ENCODE data around the gene PRKAG2.

PRKAG2 gene

DNA sequence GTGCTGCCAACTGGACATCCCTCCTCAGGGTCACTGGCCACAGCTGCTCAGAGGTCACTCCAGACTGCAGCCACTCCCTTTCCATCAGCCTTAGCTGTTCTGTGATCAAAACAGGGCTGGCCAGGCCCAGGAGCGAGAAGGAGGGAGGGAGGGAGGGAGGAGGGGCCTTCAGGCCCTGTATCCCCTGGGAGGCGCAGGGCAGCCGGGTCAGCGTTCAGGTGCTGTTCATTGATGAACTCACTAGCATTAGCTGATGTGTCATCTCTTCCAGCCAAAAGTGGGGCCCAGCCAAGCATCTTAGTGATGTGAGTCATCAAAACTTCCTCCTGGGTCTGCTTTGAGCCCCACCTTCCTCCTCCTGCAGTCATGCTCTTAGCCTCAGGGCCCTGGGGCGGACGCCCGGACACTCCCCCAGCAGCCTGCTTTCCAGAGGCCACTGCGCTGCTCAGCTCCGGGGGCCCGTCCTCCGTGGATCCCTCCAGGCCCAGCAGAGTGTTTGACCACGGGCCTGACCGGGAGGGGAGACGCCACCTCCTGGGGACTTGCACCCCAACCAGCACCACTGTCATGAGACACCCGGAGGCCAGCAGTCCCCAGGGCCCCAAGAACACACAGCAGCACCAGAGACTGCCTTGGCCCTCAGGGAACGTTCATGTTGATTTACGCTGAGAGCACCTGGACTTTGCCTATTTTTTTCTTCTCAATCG lies 149.2 kb downstream of the PRKAG2 start:
- peak; percentile 57 for TF ChIP-seq TEAD4 (IDR thresholded peaks at IDR 0.05)
- no peak for TF ChIP-seq ZBTB7A (IDR thresholded peaks at IDR 0.05; ENCODE audit: low read depth)
- TF ChIP-seq NFIC (IDR thresholded peaks at IDR 0.05): peak; percentile 69
- TF ChIP-seq CEBPB (IDR thresholded peaks at IDR 0.05): 0 out of 2 replicates have a peak, but pooled peaks have one; percentile 2
- no peak; the same call in 1 of the 2 replicates for TF ChIP-seq CREB1 (IDR thresholded peaks at IDR 0.05; ENCODE audit: low read depth)
- peak; percentile 73; the same call in 1 of the 2 replicates for TF ChIP-seq EP300 (IDR thresholded peaks at IDR 0.05; ENCODE audit: borderline replicate concordance)
- no peak for TF ChIP-seq EGR1 (IDR thresholded peaks at IDR 0.05)
- TF ChIP-seq MAX (IDR thresholded peaks at IDR 0.05): no peak
- peak; percentile 83 for TF ChIP-seq TCF12 (IDR thresholded peaks at IDR 0.05; ENCODE audit: low read depth)
- TF ChIP-seq TAF1 (IDR thresholded peaks at IDR 0.05; ENCODE audit: low read depth): no peak
- 0 out of 2 replicates have a peak, but pooled peaks have one; percentile 16 for TF ChIP-seq YY1 (IDR thresholded peaks at IDR 0.05; ENCODE audit: low read depth)

DNA sequence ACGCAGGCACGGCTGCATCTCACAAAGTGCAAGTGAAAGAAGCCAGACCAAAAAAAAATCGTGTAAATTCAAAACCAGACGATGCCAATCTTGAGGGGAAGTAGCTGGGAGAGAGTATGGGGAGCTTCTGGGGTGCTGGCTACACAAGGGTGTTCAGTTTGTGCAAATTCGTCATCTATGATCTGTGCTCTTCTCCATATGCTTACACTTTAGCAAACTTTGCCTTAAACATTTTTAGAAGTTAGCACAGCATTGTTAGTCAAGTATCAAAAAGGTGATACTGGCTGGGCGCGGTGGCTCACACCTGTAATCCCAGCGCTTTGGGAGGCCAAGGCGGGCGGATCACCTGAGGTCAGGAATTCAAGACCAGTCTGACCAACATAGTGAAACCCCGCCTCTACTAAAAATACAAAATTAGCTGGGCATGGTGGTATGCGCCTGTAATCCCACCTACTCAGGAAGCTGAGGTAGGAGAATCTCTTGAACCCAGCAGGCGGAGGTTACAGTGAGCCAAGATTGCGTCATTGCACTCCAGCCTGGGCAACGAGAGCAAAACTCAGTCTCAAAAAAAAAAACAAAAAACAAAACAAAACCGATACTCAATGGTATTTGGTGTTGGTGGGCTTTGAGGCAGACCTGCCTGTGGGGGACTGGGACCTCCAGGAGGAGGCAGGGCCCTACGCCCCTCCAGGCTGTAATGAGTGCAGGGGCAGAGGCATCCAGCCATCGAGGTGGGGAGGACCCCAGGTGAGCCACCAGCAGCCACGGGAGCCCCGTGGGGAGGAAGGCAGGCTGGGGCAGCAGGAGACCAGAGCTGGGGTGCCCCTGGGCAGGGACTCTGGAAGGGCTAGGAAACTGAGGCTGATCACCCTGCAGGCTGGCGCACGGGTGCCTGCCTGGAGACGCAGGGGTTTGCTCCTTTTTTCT lies 150.0 kb downstream of the PRKAG2 start:
- TF ChIP-seq EP300 (IDR thresholded peaks at IDR 0.05; ENCODE audit: borderline replicate concordance) (no peak), CEBPB (IDR thresholded peaks at IDR 0.05) (peak; percentile 56)

GRCh38 chr7:151725844-151726651 lies 150.9 kb downstream of the PRKAG2 start:
- TF ChIP-seq RAD21 (IDR thresholded peaks at IDR 0.05; ENCODE audit: low read depth) (no peak), MAX (IDR thresholded peaks at IDR 0.05) (no peak), ZBTB7A (IDR thresholded peaks at IDR 0.05; ENCODE audit: low read depth) (no peak), TCF12 (IDR thresholded peaks at IDR 0.05; ENCODE audit: low read depth) (no peak), TAF1 (IDR thresholded peaks at IDR 0.05; ENCODE audit: low read depth) (no peak)
- TF ChIP-seq, protein P1, sequence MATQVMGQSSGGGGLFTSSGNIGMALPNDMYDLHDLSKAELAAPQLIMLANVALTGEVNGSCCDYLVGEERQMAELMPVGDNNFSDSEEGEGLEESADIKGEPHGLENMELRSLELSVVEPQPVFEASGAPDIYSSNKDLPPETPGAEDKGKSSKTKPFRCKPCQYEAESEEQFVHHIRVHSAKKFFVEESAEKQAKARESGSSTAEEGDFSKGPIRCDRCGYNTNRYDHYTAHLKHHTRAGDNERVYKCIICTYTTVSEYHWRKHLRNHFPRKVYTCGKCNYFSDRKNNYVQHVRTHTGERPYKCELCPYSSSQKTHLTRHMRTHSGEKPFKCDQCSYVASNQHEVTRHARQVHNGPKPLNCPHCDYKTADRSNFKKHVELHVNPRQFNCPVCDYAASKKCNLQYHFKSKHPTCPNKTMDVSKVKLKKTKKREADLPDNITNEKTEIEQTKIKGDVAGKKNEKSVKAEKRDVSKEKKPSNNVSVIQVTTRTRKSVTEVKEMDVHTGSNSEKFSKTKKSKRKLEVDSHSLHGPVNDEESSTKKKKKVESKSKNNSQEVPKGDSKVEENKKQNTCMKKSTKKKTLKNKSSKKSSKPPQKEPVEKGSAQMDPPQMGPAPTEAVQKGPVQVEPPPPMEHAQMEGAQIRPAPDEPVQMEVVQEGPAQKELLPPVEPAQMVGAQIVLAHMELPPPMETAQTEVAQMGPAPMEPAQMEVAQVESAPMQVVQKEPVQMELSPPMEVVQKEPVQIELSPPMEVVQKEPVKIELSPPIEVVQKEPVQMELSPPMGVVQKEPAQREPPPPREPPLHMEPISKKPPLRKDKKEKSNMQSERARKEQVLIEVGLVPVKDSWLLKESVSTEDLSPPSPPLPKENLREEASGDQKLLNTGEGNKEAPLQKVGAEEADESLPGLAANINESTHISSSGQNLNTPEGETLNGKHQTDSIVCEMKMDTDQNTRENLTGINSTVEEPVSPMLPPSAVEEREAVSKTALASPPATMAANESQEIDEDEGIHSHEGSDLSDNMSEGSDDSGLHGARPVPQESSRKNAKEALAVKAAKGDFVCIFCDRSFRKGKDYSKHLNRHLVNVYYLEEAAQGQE (IDR thresholded peaks at IDR 0.05; ENCODE audit: low read depth): no peak

- TF ChIP-seq YY1 (IDR thresholded peaks at IDR 0.05; ENCODE audit: low read depth): no peak
- TF ChIP-seq NFIC (IDR thresholded peaks at IDR 0.05): no peak
- no peak for TF ChIP-seq CEBPB (IDR thresholded peaks at IDR 0.05)
- TF ChIP-seq, protein P2, sequence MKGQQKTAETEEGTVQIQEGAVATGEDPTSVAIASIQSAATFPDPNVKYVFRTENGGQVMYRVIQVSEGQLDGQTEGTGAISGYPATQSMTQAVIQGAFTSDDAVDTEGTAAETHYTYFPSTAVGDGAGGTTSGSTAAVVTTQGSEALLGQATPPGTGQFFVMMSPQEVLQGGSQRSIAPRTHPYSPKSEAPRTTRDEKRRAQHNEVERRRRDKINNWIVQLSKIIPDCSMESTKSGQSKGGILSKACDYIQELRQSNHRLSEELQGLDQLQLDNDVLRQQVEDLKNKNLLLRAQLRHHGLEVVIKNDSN (IDR thresholded peaks at IDR 0.05): no peak
- TF ChIP-seq MAX (IDR thresholded peaks at IDR 0.05): no peak
- no peak for TF ChIP-seq CREB1 (IDR thresholded peaks at IDR 0.05; ENCODE audit: low read depth)
- TF ChIP-seq FOXM1 (IDR thresholded peaks at IDR 0.05; ENCODE audit: borderline replicate concordance, low read depth): no peak
- TF ChIP-seq ZBTB7A (IDR thresholded peaks at IDR 0.05; ENCODE audit: low read depth): no peak
- TF ChIP-seq TAF1 (IDR thresholded peaks at IDR 0.05; ENCODE audit: low read depth): no peak
- TF ChIP-seq EP300 (IDR thresholded peaks at IDR 0.05; ENCODE audit: borderline replicate concordance): no peak
- no peak for TF ChIP-seq EGR1 (IDR thresholded peaks at IDR 0.05)
- TF ChIP-seq RAD21 (IDR thresholded peaks at IDR 0.05; ENCODE audit: low read depth): no peak
- TF ChIP-seq, protein P1 (IDR thresholded peaks at IDR 0.05; ENCODE audit: low read depth): no peak
- TF ChIP-seq TCF12 (IDR thresholded peaks at IDR 0.05; ENCODE audit: low read depth): no peak
- no peak for TF ChIP-seq TEAD4 (IDR thresholded peaks at IDR 0.05)
Measured at GRCh38 chr7:151724920-151725584, 151.9 kb downstream of the PRKAG2 start.
